ENCODE results near the gene FAR2. TPM values are rescaled to one million over a fixed set of nuclear protein-coding genes. Genes with fewer than 3 reads are reported as not detected.

The FAR2 gene
- total RNA-seq, 4 donors from 2014 or later: 0.38 to 8.2 (median 2.6) TPM

- Histone ChIP-seq H3K4me1 (no peaks in the 10 kb centered on the region), H3K4me3 (no peak overlapping the region), H3K27me3 (no peaks in the 10 kb centered on the region), H3K27ac (no peak overlapping the region), H3K36me3 (no peaks in the 10 kb centered on the region), H3K9me3 (no peaks in the 10 kb centered on the region)
- WGBS, 2 donors: 59 to 68% methylated on average over 2 of the region's 2 CpGs
- no peak for TF ChIP-seq CTCF (IDR thresholded peaks at IDR 0.05)
- DNase-seq: no peak
- intact Hi-C loops (cut with DNase I): no loop called here
These were observed 62.6 kb downstream of the FAR2 start for GRCh38 chr12:29211696-29212095.

DNA sequence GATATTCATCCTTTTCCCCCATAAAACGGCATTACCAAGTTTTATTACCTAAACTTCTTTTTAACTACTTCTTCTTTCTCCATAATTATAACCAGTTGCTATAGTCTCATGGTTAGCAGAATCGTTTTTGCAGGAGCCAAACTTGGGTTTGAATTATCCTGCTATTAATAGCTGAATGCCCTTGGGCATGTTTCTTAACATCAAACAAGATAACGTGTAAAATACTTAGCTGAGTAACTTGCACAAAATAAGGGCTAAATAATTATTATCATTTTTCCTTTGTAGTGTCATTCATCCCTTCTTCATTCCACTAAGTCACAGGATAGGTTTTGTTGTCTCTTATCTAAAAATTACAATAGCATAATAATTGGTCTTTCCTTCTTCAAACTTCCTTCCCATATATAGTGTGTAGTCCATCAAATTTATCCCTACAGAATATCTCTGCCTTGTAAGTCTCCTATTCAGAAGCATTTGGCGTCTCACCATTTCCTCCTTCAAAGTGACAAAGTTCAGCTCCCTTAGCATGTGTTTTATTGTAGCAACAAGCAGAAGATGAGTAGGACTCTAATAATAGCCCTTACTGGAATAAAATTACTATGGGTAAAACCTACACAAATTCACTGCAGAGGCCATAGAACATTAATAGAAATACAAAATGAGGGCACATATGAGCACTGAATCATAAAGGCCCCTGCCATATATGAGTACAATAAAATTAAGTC is 63.8 kb downstream of the FAR2 start:
- no peaks in the 10 kb centered on the region for H3K36me3 ChIP-seq
- H3K4me3 ChIP-seq: no peak overlapping the region
- intact Hi-C loops (cut with DNase I): no loop called here
- no peaks in the 10 kb centered on the region for H3K9me3 ChIP-seq
- no peak for DNase-seq
- no peak overlapping the region for H3K27ac ChIP-seq
- no peaks in the 10 kb centered on the region for H3K27me3 ChIP-seq
- TF ChIP-seq CTCF (IDR thresholded peaks at IDR 0.05) (no peak), POLR2A (IDR thresholded peaks at IDR 0.05) (no peak)
- H3K4me1 ChIP-seq: peaks cover 0 to 4% (median 0%) of the 10 kb centered on the region in 3 donors
- WGBS, 2 donors: 47 to 48% methylated on average over 4 of the region's 4 CpGs

- Histone ChIP-seq H3K27me3 (no peaks in the 10 kb centered on the region), H3K27ac (no peak overlapping the region), H3K4me3 (no peak overlapping the region), H3K9me3 (no peaks in the 10 kb centered on the region), H3K36me3 (no peaks in the 10 kb centered on the region), H3K4me1 (peaks cover 0 to 4% (median 0%) of the 10 kb centered on the region in 3 donors)
- TF ChIP-seq POLR2A (IDR thresholded peaks at IDR 0.05) (no peak), CTCF (IDR thresholded peaks at IDR 0.05) (no peak)
- WGBS, 2 donors: 73% methylated on average over 2 of the region's 2 CpGs
- intact Hi-C loops (cut with DNase I): no loop called here
- DNase-seq: no peak
These were observed 67.2 kb downstream of the FAR2 start for GRCh38 chr12:29216266-29216665.

- no peaks in the 10 kb centered on the region for H3K27me3 ChIP-seq
- no peak for DNase-seq
- 60 to 64% methylated on average over 5 of the region's 5 CpGs for WGBS, 2 donors
- intact Hi-C loops (cut with DNase I): no loop called here
- no peak overlapping the region for H3K4me3 ChIP-seq
- peaks cover 0 to 4% (median 0%) of the 10 kb centered on the region in 3 donors for H3K4me1 ChIP-seq
- no peaks in the 10 kb centered on the region for H3K9me3 ChIP-seq
- TF ChIP-seq CTCF (IDR thresholded peaks at IDR 0.05): no peak
- no peak for TF ChIP-seq POLR2A (IDR thresholded peaks at IDR 0.05)
- H3K27ac ChIP-seq: no peak overlapping the region
- H3K36me3 ChIP-seq: no peaks in the 10 kb centered on the region
These were observed 67.9 kb downstream of the FAR2 start for GRCh38 chr12:29216797-29217575.

DNA sequence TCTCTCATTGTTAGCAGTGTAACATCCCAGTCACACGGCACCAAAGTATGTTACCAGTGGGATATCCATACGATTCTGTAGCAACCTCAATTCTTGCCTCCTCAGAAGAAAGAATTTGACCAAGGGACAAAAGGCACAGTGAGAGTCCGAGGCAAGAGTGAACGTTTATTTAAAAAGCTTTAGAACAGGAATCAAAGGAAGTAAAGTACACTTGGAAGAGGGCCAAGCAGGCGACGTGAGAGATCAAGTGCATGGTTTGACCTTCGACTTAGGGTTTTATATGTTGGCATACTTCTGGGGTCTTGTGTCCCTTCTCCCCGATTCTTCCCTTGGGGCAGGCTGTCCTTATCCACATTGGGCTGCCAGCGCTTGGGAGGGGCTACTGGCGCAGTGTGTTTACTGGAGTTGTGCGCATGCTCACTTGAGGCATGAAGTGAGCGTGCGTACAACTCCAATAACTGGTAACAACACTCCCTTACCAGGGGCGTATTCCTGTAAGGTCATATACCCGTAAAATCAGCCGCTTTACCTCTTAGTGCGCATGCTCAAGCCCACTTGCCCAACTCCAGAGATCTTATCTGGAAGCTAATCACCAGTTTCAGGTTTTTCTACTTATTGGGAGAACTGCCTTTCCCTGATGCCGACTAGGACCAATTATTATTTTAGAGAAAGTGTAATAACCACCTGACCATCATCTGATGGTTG is 71.7 kb downstream of the FAR2 start:
- TF ChIP-seq POLR2A (IDR thresholded peaks at IDR 0.05) (no peak), CTCF (IDR thresholded peaks at IDR 0.05) (no peak)
- intact Hi-C loops (cut with DNase I): no loop called here
- no peak for DNase-seq
- Histone ChIP-seq H3K4me1 (peaks cover 0 to 4% (median 0%) of the 10 kb centered on the region in 3 donors), H3K9me3 (no peaks in the 10 kb centered on the region), H3K36me3 (no peaks in the 10 kb centered on the region), H3K27ac (no peak overlapping the region), H3K27me3 (no peaks in the 10 kb centered on the region), H3K4me3 (no peak overlapping the region)
- WGBS, 2 donors: 84 to 87% methylated on average over 18 of the region's 18 CpGs
